Measurements from ENCODE around the gene MMP21.

The MMP21 gene

DNA sequence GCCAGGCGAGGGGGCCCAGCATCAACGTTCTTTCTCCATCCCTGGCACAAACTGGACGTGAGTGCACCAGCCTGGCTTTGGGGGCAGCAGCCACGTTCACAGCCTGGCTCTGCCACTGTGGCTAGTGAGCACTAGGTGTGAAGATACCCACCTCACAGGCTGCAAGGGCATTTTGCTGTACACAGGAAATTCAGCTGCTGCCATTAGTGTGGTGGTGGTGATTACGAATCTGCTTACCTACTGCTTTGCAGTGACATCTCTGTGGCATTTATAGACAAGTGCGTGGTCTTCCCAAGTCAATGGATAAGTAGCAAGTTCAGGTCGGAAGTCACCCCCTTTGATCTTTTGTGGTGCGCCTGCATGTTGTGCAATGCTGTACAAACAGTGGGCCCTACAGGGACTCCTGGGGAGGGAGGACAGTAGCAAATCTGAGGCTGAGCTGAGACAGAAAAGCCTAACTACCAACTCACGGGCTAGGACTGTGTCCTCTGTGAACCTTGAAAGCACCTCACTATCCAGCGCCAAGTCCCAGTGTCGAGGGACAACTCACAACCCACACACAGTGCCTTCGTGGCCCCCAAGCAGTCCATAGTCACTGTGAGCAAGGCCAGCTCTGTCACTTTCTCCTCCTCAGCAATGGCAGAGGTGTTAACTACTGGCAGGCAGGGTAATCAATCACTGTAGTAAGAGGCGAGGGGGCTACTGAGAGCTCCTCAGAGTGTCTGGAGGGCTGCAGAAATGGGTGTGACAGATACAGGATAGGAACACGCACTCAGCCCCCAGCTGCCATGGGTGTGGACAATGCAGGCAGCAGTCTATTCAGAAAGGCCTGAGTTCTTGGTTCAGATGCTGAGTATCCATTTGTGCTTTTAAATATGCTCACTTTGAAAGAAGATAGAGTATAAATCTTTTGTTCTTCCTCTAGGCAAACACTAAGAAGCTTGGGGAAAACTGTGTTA is 17.0 kb upstream of the MMP21 start:
- DNase-seq: no peak

GRCh38 chr10:125788156-125789034 is 12.8 kb upstream of the MMP21 start:
- DNase-seq: no peak

- DNase-seq: no peak
Measured at GRCh38 chr10:125785791-125786190, 10.2 kb upstream of the MMP21 start.

DNA sequence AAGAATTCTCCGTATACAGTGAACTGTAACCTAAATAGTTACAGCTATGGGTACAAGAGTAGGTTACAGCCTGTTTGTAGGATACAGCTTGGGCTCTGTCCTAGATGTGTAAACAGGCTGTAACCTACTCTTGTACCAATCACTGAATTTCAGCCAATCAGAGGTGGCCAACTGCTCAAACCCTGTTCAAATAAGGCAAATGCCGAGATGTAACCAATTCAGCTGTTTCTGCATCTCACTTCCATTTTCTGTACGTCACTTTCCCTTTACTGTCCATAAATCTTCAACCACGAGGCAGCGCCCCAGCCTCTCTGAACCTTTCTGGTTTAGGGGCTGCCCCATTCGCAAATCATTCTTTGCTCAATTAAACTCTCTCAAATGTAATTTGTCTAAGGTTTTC is 8.3 kb upstream of the MMP21 start:
- no peak for DNase-seq

GRCh38 chr10:125783408-125783807 is 7.8 kb upstream of the MMP21 start:
- DNase-seq: no peak

- DNase-seq: no peak
Measured at GRCh38 chr10:125782616-125783015, 7.0 kb upstream of the MMP21 start.

DNA sequence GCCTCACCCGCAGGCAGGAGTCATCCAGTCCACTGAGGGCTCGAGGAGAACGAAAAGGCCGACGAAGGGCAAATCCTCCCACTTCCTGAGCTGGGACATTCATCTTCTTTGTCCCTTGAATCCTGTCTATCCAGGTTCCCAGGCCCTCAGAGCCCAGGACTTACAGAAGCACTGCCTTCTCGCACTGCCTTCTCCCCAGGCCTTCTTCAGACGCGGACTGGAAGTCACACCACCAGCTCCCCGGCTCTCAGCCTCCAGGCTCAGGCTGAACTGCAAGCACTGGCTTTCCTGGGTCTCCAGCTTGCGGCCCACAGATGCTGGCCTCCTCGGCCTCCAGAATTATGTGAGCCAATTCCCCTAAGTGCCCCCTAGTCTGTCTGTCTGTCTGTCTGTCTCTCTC is 6.4 kb upstream of the MMP21 start:
- DNase-seq: no peak

- no peak for DNase-seq
Measured at GRCh38 chr10:125781374-125781773, 5.8 kb upstream of the MMP21 start.

DNA sequence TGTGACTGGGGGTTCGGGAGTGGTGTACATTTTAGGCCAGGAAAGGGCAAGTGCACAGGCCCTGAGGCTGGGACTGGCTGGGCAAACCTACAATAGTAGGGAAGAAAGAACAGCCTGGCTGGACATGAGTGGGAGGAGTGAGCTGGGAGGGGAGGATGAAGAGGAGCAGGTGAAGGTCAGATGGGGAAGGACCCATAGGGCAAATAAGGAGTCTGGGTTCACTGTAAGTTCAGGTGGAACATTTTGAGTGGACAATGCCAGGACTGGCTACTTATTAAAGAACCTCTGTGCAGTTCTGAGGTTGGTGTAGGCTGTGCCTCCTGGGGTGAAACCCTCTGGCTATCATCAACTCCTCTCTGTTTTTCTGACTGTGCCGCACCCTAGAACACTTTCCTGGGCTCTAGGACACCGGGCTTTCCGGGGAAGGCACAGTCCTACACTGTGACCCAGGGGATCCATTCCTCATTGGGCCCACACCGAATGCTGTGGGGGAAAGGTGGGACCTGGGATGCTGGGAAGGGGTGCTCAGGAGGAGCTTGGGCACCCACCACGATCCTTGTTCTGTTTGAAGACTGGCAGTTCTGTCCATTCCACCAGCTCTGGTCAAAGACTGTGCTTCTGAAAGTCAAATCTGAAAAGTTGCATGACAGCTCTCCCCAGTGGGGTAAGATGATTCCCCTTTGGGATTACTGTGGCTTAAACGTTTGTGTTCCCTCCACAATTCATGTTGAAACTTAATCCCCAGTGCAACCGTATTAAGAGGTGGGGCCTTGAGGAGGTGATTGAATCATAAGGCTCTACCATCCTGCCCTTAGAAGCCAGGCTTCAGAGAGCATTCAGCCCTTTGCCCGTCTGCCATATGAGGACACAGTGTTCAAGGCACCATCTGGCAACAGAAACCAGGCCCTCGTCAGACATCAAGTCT is 4.0 kb upstream of the MMP21 start:
- DNase-seq: no peak

GRCh38 chr10:125778556-125778955 is 2.9 kb upstream of the MMP21 start:
- no peak for DNase-seq

GRCh38 chr10:125777806-125778205 is 2.2 kb upstream of the MMP21 start:
- DNase-seq: no peak

DNA sequence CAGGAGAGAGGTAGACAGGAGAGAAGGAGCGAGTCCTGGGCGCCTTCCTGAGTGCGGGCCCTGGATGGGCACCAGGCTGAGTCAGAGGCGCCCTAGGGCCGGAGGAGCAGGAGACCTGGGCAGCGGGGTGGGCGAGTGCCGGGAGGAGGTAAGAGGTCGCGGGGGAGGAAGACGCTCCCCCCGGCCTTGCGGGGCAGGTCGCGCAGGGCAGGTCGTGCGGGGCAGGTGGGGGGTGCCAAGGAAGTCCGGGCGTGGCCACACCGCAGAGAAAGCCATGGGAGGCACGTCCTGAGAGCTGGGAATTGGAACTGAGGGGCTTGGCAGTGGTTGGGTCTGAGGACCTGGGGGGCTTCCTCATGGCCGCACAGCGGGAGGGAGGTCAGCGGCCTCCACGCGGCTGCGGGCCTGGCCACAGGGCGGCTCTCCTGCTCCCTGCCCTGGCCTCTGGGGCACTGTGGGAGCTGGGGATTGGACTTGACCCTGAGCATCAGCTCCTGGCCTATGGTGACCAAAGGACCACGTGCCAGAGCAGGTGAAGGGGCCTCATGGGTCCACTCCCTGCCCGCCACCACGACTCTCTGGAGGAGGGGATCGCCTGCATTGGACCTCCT is 935 bp downstream of the MMP21 start:
- DNase-seq: no peak

GRCh38 chr10:125773687-125774543 is 1.7 kb downstream of the MMP21 start:
- DNase-seq: no peak

DNA sequence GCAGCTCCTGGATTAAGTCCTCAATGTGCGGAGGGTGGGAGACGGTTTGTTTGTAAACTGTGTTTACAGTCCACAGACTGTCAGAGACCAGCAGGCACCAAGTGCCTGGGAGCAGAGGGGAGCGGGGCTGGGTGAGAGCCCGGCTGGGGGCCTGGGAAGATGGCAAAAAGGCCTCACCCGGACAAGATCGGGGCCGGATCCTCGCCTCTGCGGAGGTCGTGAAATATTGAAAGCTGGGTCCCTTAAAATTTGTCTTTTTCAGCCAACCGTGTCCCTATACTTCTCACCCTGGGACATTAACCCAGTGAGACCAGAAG is 2.8 kb downstream of the MMP21 start:
- DNase-seq: no peak

DNA sequence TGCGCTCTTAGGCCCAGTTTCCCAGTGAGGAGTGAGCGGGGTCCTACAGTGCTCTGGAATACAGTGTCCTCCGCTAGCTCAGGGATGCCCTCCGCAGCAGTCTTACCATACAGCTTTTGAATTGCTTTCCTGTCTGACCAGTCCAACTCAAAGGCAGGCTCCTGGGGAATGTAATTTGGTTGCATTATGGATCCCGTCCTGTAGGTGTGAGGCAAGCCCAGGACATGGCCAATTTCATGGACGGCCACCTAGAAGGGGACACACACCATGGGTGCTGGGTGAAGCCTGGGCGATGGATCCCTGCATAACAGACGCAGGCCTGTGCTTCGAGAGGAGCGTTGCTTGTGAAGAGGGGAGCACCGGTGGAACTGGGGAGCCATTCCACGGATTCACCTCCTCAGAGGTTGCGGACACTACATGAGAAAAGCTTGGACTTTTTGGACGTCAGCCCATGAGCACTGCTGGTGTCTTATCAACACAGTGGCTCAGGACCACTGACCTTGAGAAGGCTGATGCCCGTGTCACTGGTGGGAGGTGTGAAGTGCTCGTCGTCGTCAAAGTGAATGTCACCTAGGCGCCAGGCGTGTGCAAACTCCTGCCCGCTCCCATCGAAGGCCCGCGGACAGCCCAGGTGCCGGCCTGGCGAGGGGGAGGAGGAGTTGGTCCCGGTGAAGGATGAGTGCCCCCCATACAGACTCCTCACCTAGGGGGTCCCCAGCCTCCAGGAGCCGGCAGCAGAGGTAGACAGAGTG is 3.3 kb downstream of the MMP21 start:
- DNase-seq: no peak

DNA sequence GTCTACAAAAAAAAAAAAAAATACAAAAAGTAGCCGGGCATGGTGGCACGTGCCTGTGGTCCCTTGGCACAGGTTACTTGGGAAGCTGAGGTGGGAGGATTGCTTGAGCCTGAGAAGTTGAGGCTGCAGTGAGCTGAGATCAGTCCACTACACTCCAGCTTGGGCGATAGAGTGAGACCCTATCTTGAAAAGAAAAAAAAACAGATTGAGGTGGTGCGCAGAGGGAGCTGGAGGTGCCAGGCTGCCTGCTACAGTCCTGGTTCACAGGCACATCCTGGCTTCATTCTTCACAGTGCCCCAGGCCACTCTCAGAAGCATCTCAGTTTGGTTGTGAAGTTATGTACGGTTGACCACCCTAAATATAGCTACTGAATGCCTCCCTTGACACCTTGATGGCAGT is 4.8 kb downstream of the MMP21 start:
- no peak for DNase-seq

GRCh38 chr10:125769175-125769574 is 6.4 kb downstream of the MMP21 start:
- DNase-seq: no peak

DNA sequence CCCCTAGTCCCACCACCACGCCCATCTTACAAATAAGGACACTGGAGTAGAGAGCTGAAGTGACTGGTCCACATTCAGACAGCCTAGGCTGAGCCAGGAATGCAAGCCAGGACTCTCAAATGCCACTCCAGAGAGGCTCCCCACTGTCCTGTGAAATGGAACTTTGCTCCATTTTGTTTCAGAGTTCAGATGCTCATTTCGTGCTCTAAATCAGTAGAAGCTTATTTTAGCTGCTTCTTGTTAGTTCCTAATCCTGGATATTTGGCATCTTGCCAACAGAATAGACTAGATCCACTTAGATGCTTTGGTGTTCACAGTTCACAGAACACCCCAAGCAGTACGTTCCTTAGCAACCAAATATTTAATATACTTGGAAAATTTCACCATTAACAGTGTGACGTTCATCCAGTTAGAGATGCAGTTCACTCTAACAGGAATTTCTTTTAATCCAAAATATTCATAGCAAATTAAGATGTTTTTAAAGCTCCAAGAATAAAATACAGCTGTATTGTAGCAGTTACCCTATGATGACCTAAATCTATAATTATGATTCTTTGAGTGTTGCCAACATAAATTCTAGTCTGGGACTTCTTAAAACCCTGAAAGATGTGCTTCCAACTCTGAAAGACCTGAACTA is 7.3 kb downstream of the MMP21 start:
- no peak for DNase-seq

DNA sequence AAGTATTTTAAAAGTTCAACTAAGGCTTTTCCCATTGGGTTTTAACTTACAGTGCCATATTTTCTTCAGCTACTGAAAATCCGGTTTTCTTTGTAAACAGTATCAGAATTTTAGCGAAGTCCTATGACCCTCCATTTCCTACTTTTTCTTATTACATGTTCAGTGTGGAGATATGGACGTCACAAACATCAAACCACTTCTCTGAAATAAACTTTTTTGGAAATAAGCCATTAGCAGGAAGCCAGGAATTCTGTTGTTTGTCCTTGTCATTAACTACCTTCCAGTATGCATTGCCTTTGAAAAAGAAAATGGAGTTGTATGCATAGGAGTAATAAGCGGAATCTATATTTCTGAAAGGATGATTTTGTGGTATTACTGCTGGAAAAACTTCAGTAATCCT is 9.1 kb downstream of the MMP21 start:
- no peak for DNase-seq

- no peak for DNase-seq
Measured at GRCh38 chr10:125765835-125766234, 9.8 kb downstream of the MMP21 start.

Data from CD4-positive, alpha-beta T cell treated with Interleukin-10 for 1 hour (primary cell).